ENCODE data around the gene DPEP2. TPM values are rescaled to one million over a fixed set of nuclear protein-coding genes. Genes with fewer than 3 reads are reported as not detected.
"Not testable (repeated sequence)": the region's sequence is repeated elsewhere in the genome, so short reads cannot be mapped to it uniquely, and the experiment has no call there.

The DPEP2 gene, protein sequence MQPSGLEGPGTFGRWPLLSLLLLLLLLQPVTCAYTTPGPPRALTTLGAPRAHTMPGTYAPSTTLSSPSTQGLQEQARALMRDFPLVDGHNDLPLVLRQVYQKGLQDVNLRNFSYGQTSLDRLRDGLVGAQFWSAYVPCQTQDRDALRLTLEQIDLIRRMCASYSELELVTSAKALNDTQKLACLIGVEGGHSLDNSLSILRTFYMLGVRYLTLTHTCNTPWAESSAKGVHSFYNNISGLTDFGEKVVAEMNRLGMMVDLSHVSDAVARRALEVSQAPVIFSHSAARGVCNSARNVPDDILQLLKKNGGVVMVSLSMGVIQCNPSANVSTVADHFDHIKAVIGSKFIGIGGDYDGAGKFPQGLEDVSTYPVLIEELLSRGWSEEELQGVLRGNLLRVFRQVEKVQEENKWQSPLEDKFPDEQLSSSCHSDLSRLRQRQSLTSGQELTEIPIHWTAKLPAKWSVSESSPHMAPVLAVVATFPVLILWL
- 0.99 TPM for total RNA-seq
- long read RNA-seq, partial matches to known transcripts, result 0 of 5 reads
- long read RNA-seq, other reads (novel, unspliced or antisense), result 5 of 5 reads

DNA sequence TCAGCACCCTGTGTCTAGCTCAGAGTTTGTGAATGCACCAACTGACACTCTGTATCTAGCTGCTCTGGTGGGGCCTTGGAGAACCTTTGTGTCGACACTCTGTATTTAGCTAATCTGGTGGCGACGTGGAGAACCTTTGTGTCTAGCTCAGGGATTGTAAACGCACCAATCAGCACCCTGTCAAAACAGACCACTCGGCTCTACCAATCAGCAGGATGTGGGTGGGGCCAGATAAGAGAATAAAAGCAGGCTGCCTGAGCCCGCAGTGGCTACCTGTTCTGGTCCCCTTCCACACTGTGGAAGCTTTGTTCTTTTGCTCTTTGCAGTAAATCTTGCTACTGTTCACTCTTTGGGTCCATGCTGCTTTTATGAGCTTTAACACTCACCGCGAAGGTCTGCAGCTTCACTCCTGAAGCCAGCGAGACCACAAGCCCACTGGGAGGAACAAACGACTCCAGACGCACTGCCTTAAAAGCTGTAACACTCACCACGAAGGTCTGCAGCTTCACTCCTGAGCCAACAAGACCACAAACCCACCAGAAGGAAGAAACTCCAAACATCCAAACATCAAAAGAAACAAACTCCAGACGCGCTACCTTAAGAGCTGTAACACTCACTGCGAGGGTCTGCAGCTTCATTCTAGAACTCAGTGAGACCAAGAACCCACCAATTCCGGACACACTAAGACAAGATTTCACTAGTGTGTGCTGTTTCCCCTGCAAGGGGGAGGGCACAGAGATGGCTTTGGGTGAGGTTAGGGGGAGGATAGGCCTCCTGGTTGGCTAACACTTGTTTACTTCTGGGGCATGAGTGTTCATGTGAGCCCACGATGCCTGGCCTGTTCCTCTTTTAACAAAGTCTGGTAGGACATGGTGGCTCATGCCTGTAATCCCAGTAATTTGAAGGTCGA is at the start of gene DPEP2:
DPEP2 (minus strand) TSS at position 706 of the 910 bp plus-strand sequence. CDS start 6,272 bp downstream, outside the sequence.
- Histone ChIP-seq H3K27ac (replicated peaks) (peak within 1 kb of the TSS; percentile 75), H3K4me1 (peaks cover 11% of the 10 kb centered on the region), H3K4me3 (peak within 1 kb of the TSS; percentile 34)
- H3K36me3 ChIP-seq; intact Hi-C loops (cut with micrococcal nuclease); DNase-seq; H3K27me3 ChIP-seq (ENCODE audit: low read depth); H3K9me3 ChIP-seq (replicated peaks): not testable (repeated sequence)

DNA sequence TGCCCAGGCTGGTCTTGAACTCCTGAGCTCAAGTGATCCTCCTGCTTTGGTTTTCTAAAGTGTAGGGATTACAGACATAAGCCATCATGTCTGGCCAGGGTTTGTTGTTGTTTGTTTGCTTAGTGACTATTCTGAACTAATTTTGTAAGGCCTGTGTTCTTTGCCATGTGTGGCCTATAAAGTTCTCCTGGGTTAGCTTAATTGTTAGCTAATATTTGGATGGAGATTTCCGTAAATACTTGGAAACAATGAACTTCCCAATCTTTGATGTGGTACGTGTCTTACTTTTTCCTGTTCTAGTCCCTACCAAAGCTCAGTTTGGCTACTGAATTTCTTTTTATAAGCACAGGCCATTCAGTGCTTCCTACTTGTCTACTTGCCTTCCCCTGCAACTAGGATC is 48.7 kb upstream of the DPEP2 start:
- Histone ChIP-seq H3K9me3 (replicated peaks) (no peaks in the 10 kb centered on the region), H3K27ac (replicated peaks) (peak overlapping the region; percentile 69), H3K36me3 (peaks cover 13% of the 10 kb centered on the region), H3K4me1 (peaks cover 7% of the 10 kb centered on the region), H3K4me3 (no peak overlapping the region), H3K27me3 (ENCODE audit: low read depth) (no peaks in the 10 kb centered on the region)
- intact Hi-C loops (cut with micrococcal nuclease), result no loop called here
- TF ChIP-seq, protein P1, sequence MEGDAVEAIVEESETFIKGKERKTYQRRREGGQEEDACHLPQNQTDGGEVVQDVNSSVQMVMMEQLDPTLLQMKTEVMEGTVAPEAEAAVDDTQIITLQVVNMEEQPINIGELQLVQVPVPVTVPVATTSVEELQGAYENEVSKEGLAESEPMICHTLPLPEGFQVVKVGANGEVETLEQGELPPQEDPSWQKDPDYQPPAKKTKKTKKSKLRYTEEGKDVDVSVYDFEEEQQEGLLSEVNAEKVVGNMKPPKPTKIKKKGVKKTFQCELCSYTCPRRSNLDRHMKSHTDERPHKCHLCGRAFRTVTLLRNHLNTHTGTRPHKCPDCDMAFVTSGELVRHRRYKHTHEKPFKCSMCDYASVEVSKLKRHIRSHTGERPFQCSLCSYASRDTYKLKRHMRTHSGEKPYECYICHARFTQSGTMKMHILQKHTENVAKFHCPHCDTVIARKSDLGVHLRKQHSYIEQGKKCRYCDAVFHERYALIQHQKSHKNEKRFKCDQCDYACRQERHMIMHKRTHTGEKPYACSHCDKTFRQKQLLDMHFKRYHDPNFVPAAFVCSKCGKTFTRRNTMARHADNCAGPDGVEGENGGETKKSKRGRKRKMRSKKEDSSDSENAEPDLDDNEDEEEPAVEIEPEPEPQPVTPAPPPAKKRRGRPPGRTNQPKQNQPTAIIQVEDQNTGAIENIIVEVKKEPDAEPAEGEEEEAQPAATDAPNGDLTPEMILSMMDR (IDR thresholded peaks at IDR 0.05; ENCODE audit: borderline replicate concordance), result no peak
- DNase-seq, result no peak

DNA sequence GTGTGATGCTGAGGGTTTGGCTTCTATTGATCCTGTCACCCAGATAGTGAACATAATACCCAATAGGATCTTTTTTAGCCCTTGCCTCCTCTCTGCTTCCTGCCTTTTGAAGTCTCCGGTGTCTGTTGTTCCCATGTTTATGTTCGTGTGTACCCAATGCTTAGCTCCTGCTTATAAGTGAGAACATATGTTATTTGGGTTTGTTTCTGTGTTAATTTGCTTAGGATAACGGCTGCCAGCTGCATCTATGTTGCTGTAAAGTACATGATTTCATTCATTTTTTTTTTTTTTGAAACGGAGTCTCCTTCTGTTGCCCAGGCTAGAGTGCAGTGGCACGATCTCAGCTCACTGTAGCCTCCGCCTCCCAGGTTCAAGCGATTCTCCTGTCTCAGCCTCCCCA is 46.8 kb upstream of the DPEP2 start:
- intact Hi-C loops (cut with micrococcal nuclease), result no loop called here
- DNase-seq, result no peak
- TF ChIP-seq, protein P1 (IDR thresholded peaks at IDR 0.05; ENCODE audit: borderline replicate concordance), result no peak

DNA sequence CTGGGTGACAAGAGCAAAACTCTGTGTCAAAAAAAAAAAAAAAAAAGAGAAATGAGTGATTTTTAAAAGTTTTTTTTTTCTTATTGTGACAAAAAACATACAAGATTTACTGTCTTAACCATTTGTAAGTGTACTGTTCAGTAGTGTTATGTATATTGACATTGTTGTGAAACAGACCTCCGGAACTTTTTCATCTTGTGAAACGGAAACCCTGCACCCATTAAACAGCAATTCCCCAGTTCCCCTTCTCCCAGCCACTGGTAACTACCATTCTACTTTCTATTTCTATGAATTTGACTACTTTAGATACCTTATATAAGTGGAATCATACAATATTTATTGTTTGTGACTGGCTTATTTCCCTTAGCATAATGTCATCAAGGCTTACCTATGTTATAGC is 42.5 kb upstream of the DPEP2 start:
- TF ChIP-seq, protein P1 (IDR thresholded peaks at IDR 0.05; ENCODE audit: borderline replicate concordance), result no peak
- H3K27ac ChIP-seq (replicated peaks), result no peak overlapping the region

More for the DNA sequence above, 46.8 kb upstream of the DPEP2 start:
- H3K4me3 ChIP-seq, result no peak overlapping the region
- peaks cover 8% of the 10 kb centered on the region for H3K36me3 ChIP-seq
- peaks cover 7% of the 10 kb centered on the region for H3K4me1 ChIP-seq
- H3K27ac ChIP-seq (replicated peaks), result no peak overlapping the region
- no peaks in the 10 kb centered on the region for H3K27me3 ChIP-seq (ENCODE audit: low read depth)
- no peaks in the 10 kb centered on the region for H3K9me3 ChIP-seq (replicated peaks)

DNA sequence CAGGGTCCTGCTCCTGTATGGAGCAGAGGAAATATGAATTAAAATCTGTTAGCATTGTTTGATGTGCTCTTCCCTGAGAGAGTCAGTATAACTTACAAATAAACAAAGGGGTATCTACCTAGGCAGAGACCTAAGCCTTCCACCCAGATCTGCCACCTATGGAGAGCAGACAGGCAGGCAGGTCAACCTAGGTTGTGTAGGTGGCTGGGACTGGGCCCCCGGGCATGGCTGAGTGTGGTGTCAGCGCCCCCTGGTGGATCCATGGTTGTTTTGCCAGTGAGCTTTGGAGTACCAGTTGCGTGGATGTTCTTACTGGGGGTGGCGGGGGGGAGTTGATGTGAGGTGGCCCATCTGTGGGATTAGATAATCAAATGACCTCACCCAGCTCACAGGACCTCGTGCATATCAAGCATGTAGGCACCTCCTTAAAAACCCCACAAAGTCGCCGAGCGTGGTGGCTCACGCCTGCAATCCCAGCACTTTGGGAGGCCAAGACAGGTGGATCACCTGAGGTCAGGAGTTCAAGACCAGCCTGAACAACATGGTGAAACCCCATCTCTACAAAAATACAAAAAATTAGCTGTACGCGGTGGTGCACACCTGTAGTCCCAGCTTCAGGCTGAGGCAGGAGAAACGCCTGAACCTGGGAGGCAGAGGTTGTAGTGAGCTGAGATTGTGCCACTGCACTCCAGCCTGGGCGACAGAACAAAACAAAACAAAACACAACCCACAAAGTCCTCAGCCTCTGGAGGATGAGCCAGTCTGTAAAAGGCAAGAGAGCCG is 41.4 kb upstream of the DPEP2 start:
- TF ChIP-seq, protein P1 (IDR thresholded peaks at IDR 0.05; ENCODE audit: borderline replicate concordance), result peak; percentile 84
- Histone ChIP-seq H3K4me3 (no peak overlapping the region), H3K36me3 (no peaks in the 10 kb centered on the region), H3K4me1 (no peaks in the 10 kb centered on the region), H3K27me3 (ENCODE audit: low read depth) (no peaks in the 10 kb centered on the region), H3K9me3 (replicated peaks) (no peaks in the 10 kb centered on the region), H3K27ac (replicated peaks) (no peak overlapping the region)
- intact Hi-C loops (cut with micrococcal nuclease), result no loop called here
- DNase-seq, result peak; percentile 82

More for the DNA sequence above, 42.5 kb upstream of the DPEP2 start:
- DNase-seq, result no peak
- Histone ChIP-seq H3K36me3 (no peaks in the 10 kb centered on the region), H3K4me1 (no peaks in the 10 kb centered on the region), H3K9me3 (replicated peaks) (no peaks in the 10 kb centered on the region), H3K27me3 (ENCODE audit: low read depth) (no peaks in the 10 kb centered on the region), H3K4me3 (no peak overlapping the region)
- intact Hi-C loops (cut with micrococcal nuclease), result no loop called here
